SU-DHL-6 (cell line): ENCODE results near the gene RPL3.

Source experiments
- H2AFZ ChIP-seq: fragments of 200-600 bp; sonication (generic); 2 replicates; pipeline ENCODE4 v1.6.1; 2014; ENCODE audit warnings: low read depth, mild to moderate bottlenecking, moderate library complexity, mixed read lengths, antibody characterized with exemption, low read length; ENCODE audit not compliant: severe bottlenecking
- H3F3A ChIP-seq: fragments of 200-600 bp; shearing (Covaris generic); 2 replicates; pipeline ENCODE4 v1.6.0; 2016; ENCODE audit warnings: antibody characterized with exemption, mild to moderate bottlenecking; ENCODE audit not compliant: insufficient read depth
- H3K27ac ChIP-seq: fragments of 200-600 bp; sonication (generic); 2 replicates; pipeline ENCODE4 v1.5.1; 2016; ENCODE audit warnings: low read depth, mild to moderate bottlenecking, low read length, moderate library complexity, mixed read lengths
- H3K27me3 ChIP-seq: fragments of 200-600 bp; sonication (generic), shearing (Covaris generic); 2 replicates; pipeline ENCODE4 v1.6.0; 2014; ENCODE audit warnings: mild to moderate bottlenecking, low read length
- H3K36me3 ChIP-seq: fragments of 200-600 bp; sonication (generic); 2 replicates; pipeline ENCODE4 v1.6.1; 2014; ENCODE audit warnings: mild to moderate bottlenecking, low read length, mixed read lengths
- H3K4me2 ChIP-seq: fragments of 300-600, 200-600 bp; shearing (Covaris generic), sonication (generic); 2 replicates; pipeline ENCODE4 v1.6.0; 2014; ENCODE audit warnings: low read length, low read depth, mild to moderate bottlenecking; ENCODE audit not compliant: poor library complexity, severe bottlenecking
- H3K4me3 ChIP-seq: fragments of 200-600 bp; sonication (generic); 2 replicates; pipeline ENCODE4 v1.5.1; 2014; ENCODE audit warnings: antibody characterized with exemption, low read length, mild to moderate bottlenecking, mixed read lengths; ENCODE audit not compliant: insufficient read depth, poor library complexity, severe bottlenecking
- H3K79me2 ChIP-seq: fragments of 200-600 bp; sonication (generic); 2 replicates; pipeline ENCODE4 v1.6.1; 2014; ENCODE audit warnings: mild to moderate bottlenecking, low read length, moderate library complexity; ENCODE audit not compliant: insufficient read depth
- H3K9ac ChIP-seq: fragments of 200-600 bp; sonication (generic); 2 replicates; pipeline ENCODE4 v1.7.0; 2014; ENCODE audit warnings: mild to moderate bottlenecking, low read length
- H3K9me2 ChIP-seq: fragments of 200-600 bp; sonication (generic); replicated peaks from 2 replicates; pipeline ENCODE4 v1.6.1; 2014; ENCODE audit warnings: low read length; ENCODE audit not compliant: insufficient read depth
- H3K9me3 ChIP-seq: fragments of 200-600 bp; sonication (generic); 2 replicates; pipeline ENCODE4 v1.6.1; 2014; ENCODE audit warnings: low read length, mixed read lengths; ENCODE audit not compliant: insufficient read depth
- H4K20me1 ChIP-seq: fragments of 200-600 bp; sonication (generic); 2 replicates; pipeline ENCODE4 v1.6.1; 2014; ENCODE audit warnings: low read depth, mild to moderate bottlenecking, antibody characterized with exemption, low read length, moderate library complexity, mixed read lengths
- CTCF ChIP-seq: fragments of 200-600 bp; sonication (generic); IDR thresholded peaks from one replicate; pipeline ENCODE4 v1.5.1; 2017; ENCODE audit warnings: antibody characterized with exemption, mild to moderate bottlenecking, low read length, moderate library complexity; ENCODE audit not compliant: insufficient read depth, poor library complexity, severe bottlenecking
- EZH2phosphoT487 ChIP-seq: fragments of 200-600 bp; sonication (generic), shearing (Covaris generic); conservative IDR thresholded peaks from 2 replicates; pipeline ENCODE4 v1.6.1; 2018; ENCODE audit warnings: mild to moderate bottlenecking, antibody characterized with exemption, low read length, moderate library complexity, mixed read lengths

RPL3 gene

GRCh38 chr22:39362932-39363331 lies 43.5 kb upstream of the RPL3 start:
- no peaks in the 10 kb centered on the region for H3F3A ChIP-seq
- no peak overlapping the region for H3K4me2 ChIP-seq
- H3K36me3 ChIP-seq = no peaks in the 10 kb centered on the region
- H3K9me3 ChIP-seq = no peaks in the 10 kb centered on the region
- no peaks in the 10 kb centered on the region for H3K9me2 ChIP-seq
- H3K27ac ChIP-seq = no peak overlapping the region
- H4K20me1 ChIP-seq = no peaks in the 10 kb centered on the region
- H3K79me2 ChIP-seq = no peaks in the 10 kb centered on the region
- no peak overlapping the region for H2AFZ ChIP-seq
- no peak overlapping the region for H3K4me3 ChIP-seq
- no peak overlapping the region for H3K9ac ChIP-seq
- H3K27me3 ChIP-seq = no peaks in the 10 kb centered on the region
- TF ChIP-seq CTCF (no peak), EZH2phosphoT487 (no peak)

GRCh38 chr22:39362271-39362670 lies 42.8 kb upstream of the RPL3 start:
- no peaks in the 10 kb centered on the region for H3K9me2 ChIP-seq
- H3F3A ChIP-seq = no peaks in the 10 kb centered on the region
- no peak overlapping the region for H3K4me2 ChIP-seq
- H3K79me2 ChIP-seq = no peaks in the 10 kb centered on the region
- H3K9ac ChIP-seq = no peak overlapping the region
- H3K36me3 ChIP-seq = no peaks in the 10 kb centered on the region
- H4K20me1 ChIP-seq = no peaks in the 10 kb centered on the region
- H3K4me3 ChIP-seq = no peak overlapping the region
- H2AFZ ChIP-seq = no peak overlapping the region
- TF ChIP-seq CTCF = no peak
- no peak for TF ChIP-seq EZH2phosphoT487
- no peaks in the 10 kb centered on the region for H3K27me3 ChIP-seq
- no peaks in the 10 kb centered on the region for H3K9me3 ChIP-seq
- H3K27ac ChIP-seq = no peak overlapping the region

- TF ChIP-seq CTCF (no peak), EZH2phosphoT487 (no peak)
- no peaks in the 10 kb centered on the region for H3K36me3 ChIP-seq
- no peak overlapping the region for H3K4me3 ChIP-seq
- H3F3A ChIP-seq = no peaks in the 10 kb centered on the region
- no peak overlapping the region for H3K9ac ChIP-seq
- no peaks in the 10 kb centered on the region for H3K9me3 ChIP-seq
- H3K9me2 ChIP-seq = no peaks in the 10 kb centered on the region
- H3K79me2 ChIP-seq = no peaks in the 10 kb centered on the region
- H3K27ac ChIP-seq = no peak overlapping the region
- H3K27me3 ChIP-seq = no peaks in the 10 kb centered on the region
- no peak overlapping the region for H3K4me2 ChIP-seq
- no peaks in the 10 kb centered on the region for H4K20me1 ChIP-seq
- H2AFZ ChIP-seq = no peak overlapping the region
These were observed 42.1 kb upstream of the RPL3 start for GRCh38 chr22:39361496-39361895.
